Thyroid gland (tissue), 4 donors: ENCODE measurements around the gene SHISA9.

Experiments
- CTCF ChIP-seq, 6 experiments: fragments of 200-600 bp in 3 of 6; fragments of 450-650 bp in 3 of 6; sonication (generic) in 3 of 6; IDR thresholded peaks; one replicate each; pipeline ENCODE4 v1.5.1; 2016 to 2019; ENCODE audit warnings: antibody characterized with exemption in 6 of 6, mild to moderate bottlenecking in 2 of 6, inconsistent platforms in 1 of 6, moderate library complexity in 1 of 6
- POLR2A ChIP-seq, 2 donors: fragments of 450-650 bp; IDR thresholded peaks; one replicate each; pipeline ENCODE4 v1.6.1; 2017; ENCODE audit warnings: antibody characterized with exemption in 2 of 2, mild to moderate bottlenecking in 2 of 2, moderate library complexity in 1 of 2

DNA sequence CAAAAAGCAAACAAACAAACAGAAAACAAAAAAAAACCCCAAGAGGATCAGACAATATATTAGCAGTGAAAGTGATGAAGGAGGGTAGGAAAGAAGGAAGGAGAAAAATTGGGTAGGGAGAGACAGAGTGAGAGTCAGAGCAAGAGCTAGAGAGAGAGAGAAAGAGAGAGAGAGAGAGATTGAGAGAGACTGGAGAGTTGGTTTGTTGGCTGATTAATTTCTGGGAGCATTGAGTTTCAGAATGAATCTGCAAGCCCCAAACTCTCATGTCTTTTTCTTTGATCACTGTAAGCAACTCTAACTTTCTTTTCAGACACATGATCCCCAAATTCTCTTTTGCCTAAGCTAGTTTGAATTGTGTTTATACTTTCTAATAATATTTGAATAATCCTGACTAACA, 388.1 kb downstream of the SHISA9 start:
- no peak for TF ChIP-seq CTCF (IDR thresholded peaks at IDR 0.05)
- TF ChIP-seq POLR2A (IDR thresholded peaks at IDR 0.05) = no peak
